Measurements from ENCODE around the gene TMIE.

DNA sequence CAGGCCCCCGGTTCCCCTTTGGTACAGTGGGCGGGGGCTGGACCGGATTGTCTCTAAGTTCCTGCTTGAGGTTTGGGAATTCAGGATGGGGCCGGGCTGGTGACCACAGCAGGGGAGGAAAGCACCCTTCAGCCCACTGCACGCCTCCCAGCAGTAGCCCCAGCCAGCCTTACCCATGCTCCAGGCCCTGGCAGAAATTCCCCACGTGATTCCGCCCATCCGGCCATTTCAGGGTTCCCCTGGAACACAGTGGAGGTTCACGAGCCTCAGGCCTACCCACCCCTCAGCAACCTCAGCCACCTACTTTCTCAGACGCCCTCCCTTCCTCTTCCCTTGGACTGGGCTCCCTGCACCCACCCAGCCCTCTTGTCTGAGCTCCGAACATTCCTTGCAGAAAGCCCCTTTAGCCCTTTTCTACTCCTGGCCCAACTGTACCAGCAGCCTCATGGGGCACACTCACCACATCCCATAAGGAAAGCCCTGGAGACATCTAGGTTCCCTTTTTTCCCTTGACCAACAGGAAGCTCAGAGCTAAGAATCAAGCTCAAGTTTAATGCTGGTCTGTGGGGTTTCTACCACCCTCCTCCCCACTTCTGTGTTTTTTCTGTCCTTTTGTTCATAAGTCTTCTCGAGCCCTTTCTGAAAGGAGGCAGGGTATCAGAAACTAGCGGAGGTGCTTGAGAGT is 19.2 kb upstream of the TMIE start:
- TF ChIP-seq POLR2A (IDR thresholded peaks at IDR 0.05) (no peak), POLR2AphosphoS5 (IDR thresholded peaks at IDR 0.05) (no peak)
- TF ChIP-seq, protein P1, sequence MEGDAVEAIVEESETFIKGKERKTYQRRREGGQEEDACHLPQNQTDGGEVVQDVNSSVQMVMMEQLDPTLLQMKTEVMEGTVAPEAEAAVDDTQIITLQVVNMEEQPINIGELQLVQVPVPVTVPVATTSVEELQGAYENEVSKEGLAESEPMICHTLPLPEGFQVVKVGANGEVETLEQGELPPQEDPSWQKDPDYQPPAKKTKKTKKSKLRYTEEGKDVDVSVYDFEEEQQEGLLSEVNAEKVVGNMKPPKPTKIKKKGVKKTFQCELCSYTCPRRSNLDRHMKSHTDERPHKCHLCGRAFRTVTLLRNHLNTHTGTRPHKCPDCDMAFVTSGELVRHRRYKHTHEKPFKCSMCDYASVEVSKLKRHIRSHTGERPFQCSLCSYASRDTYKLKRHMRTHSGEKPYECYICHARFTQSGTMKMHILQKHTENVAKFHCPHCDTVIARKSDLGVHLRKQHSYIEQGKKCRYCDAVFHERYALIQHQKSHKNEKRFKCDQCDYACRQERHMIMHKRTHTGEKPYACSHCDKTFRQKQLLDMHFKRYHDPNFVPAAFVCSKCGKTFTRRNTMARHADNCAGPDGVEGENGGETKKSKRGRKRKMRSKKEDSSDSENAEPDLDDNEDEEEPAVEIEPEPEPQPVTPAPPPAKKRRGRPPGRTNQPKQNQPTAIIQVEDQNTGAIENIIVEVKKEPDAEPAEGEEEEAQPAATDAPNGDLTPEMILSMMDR (IDR thresholded peaks at IDR 0.05) = no peak
